HG02885 (cell line): Measurements from ENCODE around the gene JUNB.
A peak's percentile ranks its signal among the peaks of the same experiment; 100 is the strongest.
"Not testable (repeated sequence)": the region's sequence is repeated elsewhere in the genome, so short reads cannot be mapped to it uniquely, and the experiment has no call there.

Experiments used
- ATAC-seq: cut with Tn5 transposase; IDR thresholded peaks from one replicate; pipeline ENCODE4 v1.9.1; 2021; ENCODE audit warnings: mild to moderate bottlenecking; ENCODE audit not compliant: unreplicated experiment, poor library complexity

Gene JUNB

GRCh38 chr19:12788042-12788681 is 3.1 kb upstream of the JUNB start:
- no peak for ATAC-seq

- no peak for ATAC-seq
Observed at GRCh38 chr19:12788682-12789097, 2.6 kb upstream of the JUNB start.

- ATAC-seq, result no peak
Observed at GRCh38 chr19:12789098-12789903, 2.0 kb upstream of the JUNB start.

- peak; percentile 50 for ATAC-seq
Observed at GRCh38 chr19:12789904-12790619, 1.2 kb upstream of the JUNB start.

- ATAC-seq, result no peak
Observed at GRCh38 chr19:12790628-12791344, 500 bp upstream of the JUNB start.

- ATAC-seq, result no peak
Observed at GRCh38 chr19:12792051-12792852, 966 bp downstream of the JUNB start.

GRCh38 chr19:12792853-12793289 is 1.6 kb downstream of the JUNB start:
- ATAC-seq, result no peak

GRCh38 chr19:12793290-12794195 is 2.3 kb downstream of the JUNB start:
- peak; percentile 40 for ATAC-seq

GRCh38 chr19:12794196-12794941 is 3.1 kb downstream of the JUNB start:
- ATAC-seq, result no peak

GRCh38 chr19:12794971-12795381 is 3.7 kb downstream of the JUNB start:
- no peak for ATAC-seq

- no peak for ATAC-seq
Observed at GRCh38 chr19:12796146-12797071, 5.1 kb downstream of the JUNB start.

- ATAC-seq, result no peak
Observed at GRCh38 chr19:12797141-12797587, 5.9 kb downstream of the JUNB start.

- ATAC-seq, result not testable (repeated sequence)
Observed at GRCh38 chr19:12797607-12798006, 6.3 kb downstream of the JUNB start.

GRCh38 chr19:12799742-12800465 is 8.6 kb downstream of the JUNB start:
- no peak for ATAC-seq

GRCh38 chr19:12800466-12800770 is 9.1 kb downstream of the JUNB start:
- ATAC-seq, result no peak

GRCh38 chr19:12800923-12801465 is 9.7 kb downstream of the JUNB start:
- no peak for ATAC-seq
